Retinal pigment epithelial cell (primary cell): ENCODE measurements around the gene GALNT9.

Experiments used
- DNase-seq: peaks from one replicate; pipeline ENCODE4 v3.0.0-alpha.2; 2010; ENCODE audit warnings: low read depth
- H3K4me3 ChIP-seq: 2 replicates; pipeline ENCODE4 v1.5.1; 2011; ENCODE audit warnings: mild to moderate bottlenecking, low read length, control low read depth, moderate library complexity
- TF ChIP-seq, protein P1 (sequence below): conservative IDR thresholded peaks from 2 replicates; pipeline ENCODE4 v1.5.1; 2011; ENCODE audit warnings: low read depth, low read length, control low read depth, inconsistent platforms

GALNT9 gene

DNA sequence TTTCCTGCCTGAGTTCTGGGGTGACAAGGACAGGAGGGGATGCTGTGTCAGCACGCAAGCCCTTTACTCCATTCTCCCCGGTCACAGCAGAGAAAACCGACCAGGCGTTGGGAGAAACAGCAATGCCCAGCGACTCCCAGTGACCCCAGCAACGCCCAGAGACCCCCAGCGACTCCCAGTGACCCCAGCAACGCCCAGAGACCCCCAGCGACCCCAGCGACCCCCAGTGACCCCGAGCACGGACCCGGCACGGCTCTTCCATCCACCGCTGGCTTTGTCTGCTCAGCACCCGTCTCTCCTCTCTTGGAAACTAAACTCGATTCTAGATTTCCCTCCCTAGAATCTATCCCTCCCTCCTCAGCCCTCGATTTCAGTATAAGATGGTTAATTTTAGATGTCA lies 38.5 kb upstream of the GALNT9 start:
- H3K4me3 ChIP-seq, result no peak overlapping the region
- TF ChIP-seq, protein P1, sequence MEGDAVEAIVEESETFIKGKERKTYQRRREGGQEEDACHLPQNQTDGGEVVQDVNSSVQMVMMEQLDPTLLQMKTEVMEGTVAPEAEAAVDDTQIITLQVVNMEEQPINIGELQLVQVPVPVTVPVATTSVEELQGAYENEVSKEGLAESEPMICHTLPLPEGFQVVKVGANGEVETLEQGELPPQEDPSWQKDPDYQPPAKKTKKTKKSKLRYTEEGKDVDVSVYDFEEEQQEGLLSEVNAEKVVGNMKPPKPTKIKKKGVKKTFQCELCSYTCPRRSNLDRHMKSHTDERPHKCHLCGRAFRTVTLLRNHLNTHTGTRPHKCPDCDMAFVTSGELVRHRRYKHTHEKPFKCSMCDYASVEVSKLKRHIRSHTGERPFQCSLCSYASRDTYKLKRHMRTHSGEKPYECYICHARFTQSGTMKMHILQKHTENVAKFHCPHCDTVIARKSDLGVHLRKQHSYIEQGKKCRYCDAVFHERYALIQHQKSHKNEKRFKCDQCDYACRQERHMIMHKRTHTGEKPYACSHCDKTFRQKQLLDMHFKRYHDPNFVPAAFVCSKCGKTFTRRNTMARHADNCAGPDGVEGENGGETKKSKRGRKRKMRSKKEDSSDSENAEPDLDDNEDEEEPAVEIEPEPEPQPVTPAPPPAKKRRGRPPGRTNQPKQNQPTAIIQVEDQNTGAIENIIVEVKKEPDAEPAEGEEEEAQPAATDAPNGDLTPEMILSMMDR, result no peak
- DNase-seq, result no peak

DNA sequence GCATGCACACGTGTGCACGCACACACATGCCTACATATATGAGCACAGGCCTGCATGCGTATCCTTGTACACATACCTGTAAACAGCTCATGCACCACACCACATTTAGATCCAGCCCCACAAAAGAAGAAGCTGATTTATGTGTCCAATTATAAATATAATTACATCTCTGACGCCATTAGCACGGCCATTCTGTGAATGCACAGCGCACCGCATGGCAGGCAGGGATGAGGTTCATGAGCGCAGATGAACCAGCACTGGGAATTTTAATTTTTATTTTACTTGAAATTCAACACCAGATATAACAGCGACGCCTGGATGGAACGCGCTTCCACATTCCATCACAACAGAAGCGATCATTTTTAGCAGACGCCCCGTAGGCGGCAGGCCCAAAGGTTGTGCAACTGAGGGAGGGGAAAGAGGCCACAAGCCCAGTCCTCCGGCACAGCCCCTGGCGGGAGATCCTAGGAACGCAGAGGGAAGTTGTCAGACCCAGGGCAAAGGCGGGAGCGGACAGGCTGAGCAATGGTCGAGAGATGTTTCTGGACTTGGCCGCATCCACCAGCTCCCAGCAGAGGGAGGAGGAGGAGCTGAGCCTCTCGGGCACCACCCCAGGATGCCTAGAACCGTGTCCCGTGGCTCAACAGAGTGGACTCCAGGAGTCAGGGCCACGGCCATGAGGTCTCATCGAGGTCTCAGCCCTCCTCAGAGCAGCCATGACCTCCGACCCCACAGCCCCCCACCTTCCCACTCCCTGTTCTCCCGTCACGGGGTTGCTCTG lies 37.9 kb upstream of the GALNT9 start:
- H3K4me3 ChIP-seq, result no peak overlapping the region
- TF ChIP-seq, protein P1, result no peak
- no peak for DNase-seq

DNA sequence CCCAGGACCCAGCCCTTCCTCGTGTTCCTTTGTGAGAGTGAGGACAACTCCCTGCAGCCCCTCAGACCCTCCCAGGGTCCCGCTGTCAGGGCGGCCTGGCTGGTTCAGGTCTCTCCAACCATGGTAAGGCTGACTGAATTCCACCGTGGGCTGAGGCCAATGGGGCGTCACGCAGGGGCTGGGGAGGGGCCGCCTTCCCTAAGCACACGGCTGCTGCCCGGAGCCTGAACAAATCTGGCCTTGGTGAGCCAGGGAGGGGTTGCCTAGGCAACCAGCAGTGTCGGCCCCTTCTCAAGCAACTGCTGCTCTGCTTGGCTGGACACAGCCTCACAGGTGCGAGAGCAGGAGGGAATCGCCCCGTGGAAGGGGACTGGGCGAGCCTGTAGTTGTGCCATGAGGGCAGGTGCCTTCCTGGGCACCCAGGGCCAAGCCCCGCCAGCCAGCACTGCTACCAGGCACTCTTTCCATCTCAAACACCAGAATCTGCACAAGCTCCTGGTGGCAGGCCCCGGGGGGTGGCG lies 37.0 kb upstream of the GALNT9 start:
- no peak for DNase-seq
- no peak overlapping the region for H3K4me3 ChIP-seq

DNA sequence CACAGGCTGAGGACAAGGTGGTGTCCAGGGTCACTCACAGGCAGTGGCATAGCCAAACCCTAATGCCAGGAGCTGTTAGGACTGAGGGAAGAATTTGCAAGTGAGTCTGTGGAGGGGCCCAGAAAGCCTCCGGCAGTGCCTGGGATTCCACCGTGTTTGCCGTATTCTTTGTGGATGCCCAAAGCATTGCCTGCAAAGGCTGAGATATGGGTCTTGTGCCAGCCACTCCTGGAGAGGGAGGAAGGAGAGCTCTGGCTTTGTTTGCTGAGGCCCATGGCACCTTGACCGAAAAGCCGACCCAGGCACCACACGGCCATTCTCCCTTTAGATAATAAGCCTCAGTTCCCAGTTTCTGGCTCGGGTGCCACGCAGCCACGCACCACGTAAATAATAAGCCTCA lies 35.8 kb upstream of the GALNT9 start:
- TF ChIP-seq, protein P1, result no peak
- H3K4me3 ChIP-seq, result no peak overlapping the region
- no peak for DNase-seq

More for the DNA sequence above, 37.0 kb upstream of the GALNT9 start:
- TF ChIP-seq, protein P1, result no peak

DNA sequence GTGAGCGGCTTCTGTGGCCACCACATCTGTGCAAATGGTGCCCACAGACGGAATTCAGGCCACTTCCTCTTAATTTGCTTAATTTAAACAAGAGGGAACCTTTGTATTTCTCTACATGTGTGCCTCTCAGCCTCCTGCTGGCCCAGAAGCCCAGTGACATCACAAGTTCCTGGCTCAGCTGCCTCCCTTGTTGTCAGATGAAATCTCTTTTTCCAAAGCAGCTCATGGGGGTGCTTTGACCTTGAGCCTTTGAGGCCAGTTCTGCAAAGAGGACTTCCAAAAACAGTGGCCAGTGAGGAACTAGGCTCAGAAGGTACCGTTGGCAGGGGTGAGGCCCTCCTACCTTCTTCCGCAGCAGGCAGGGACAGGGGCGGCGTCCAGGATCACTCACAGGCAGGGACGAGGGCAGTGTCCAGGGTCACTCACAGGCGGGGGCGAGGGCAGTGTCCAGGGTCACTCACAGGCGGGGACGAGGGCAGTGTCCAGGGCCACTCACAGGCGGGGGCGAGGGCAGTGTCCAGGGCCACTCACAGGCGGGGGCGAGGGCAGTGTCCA lies 35.0 kb upstream of the GALNT9 start:
- no peak overlapping the region for H3K4me3 ChIP-seq
- TF ChIP-seq, protein P1, result no peak
- no peak for DNase-seq

DNA sequence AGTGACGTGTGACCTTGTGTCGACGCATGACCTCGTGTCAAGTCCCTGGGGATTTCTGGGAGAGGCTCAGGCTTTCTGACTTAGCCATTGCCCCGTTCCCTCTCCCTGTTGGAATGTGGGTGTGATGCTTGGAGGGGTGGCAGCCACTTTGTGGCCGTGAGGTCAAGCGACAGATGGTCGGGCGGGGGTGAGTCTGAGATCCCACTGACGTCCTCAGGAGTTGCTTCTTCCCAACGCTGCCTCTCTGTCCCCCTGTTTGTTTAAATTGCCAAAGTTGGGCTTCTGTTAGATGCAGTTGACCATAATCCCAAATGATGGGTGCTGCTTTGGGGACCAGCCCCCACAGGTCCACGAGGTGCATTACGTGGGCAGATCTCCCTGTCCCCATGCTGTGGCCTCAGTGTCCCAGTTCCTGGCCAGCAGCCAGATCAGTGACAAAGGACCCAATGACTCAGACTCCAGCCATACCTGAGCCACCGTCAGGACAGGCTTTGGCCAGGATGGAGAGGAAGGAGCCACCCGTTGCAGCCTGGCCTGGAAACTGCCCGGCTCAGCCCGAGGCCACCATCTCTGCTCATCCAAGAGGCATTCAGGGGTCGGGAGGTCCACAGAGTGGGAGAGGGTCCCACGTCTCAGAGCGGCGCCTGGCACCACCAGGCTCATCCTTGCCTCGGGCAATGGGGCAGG lies 34.4 kb upstream of the GALNT9 start:
- DNase-seq, result no peak
- no peak overlapping the region for H3K4me3 ChIP-seq
- TF ChIP-seq, protein P1, result no peak
